G401.6 (cell line): ENCODE data around the gene RAB40C.

ENCODE experiments used
- FAIRE-seq: peaks from 2 replicates; lab custom pipeline; 2012; peaks lifted over from hg19 to GRCh38; lab: Jason Lieb, UNC

RAB40C gene

DNA sequence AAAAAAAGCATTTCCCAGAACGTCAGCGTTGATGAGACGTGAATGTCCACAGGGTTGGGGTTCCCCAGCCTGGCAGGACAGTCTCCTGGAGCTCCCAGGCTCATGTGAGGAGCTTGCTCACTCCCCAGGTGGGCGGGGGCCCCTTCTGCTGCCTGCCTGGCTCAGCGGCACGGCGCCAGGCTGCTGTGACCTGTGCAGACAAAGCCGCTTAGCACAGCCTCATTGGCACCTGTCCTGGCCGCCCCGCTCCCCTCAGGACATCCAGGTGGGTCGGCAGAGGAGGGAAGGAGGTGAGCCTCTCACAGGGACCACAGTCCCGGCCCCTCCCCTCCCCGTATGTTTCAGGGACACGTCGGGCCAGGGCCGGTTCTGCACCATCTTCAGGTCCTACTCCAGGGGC lies 28.0 kb downstream of the RAB40C start:
- no peak for FAIRE-seq

- FAIRE-seq, result no peak
Measured at GRCh38 chr16:619476-620100, 29.7 kb downstream of the RAB40C start.

DNA sequence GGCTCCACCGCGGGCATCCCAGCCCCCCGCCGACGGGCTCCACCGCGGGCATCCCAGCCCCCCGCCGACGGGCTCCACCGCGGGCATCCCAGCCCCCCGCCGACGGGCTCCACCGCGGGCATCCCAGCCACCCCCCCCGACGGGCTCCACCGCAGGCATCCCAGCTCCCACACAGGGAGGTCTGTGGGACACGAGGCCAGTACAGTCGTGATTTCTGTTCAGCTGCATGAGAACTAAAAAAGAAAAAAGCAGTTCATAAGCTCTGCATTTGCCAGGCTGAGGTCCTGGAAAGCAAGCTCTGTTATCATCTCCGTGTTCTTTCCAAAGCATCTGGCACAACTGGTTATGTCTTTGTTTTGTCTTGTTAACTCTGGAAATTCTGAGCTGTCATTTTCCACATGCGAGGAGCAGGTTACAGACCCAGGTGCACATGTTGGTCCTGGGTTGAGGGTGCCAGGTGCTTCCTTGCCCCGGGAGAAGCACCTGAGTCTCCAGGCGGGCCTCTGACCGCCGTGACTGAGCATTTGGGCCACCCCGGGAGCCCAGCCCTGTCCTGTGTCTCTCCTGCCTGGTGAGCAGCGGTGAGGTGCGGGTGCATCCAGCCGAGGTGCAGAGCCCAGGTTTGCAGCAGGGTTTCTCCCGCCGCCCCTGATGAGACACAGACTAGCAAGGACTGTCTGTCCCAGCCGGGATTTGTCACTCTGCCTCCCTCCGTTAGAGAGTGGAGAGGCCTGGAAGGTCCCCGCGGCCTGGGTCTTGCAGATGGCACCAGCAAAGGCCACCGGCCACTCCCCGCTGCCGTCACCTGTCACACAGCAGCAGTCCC lies 31.0 kb downstream of the RAB40C start:
- no peak for FAIRE-seq

DNA sequence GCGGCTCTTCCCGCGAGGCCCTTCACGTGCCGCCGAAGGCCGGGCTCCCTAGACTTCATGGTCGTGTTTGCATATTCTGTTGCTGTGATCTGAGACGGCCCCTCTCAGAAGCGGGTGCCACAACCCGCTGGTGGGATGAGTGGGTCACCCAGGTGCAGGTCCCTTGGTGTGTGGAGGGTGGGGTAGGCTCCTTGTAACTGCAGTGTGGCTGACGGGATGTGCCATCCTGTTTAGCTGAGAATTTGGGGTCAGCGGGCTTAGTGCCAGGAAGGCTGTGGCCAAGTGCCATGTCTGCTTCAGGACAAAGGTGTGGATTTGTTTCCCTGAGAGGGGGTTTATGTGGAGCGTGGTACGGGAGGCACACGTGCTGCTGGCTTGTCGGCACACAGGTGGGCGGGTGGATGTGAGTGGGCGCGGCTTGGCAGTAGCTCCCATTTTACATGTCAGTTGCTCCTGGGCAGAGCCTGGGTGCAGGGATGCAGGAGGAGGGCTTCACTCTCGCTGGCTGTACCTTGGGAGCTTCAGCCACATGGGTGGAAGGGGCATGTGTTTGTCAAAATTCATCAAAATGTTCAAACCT lies 31.8 kb downstream of the RAB40C start:
- FAIRE-seq, result no peak

GRCh38 chr16:622920-623280 lies 33.0 kb downstream of the RAB40C start:
- no peak for FAIRE-seq

GRCh38 chr16:624526-625070 lies 34.7 kb downstream of the RAB40C start:
- FAIRE-seq, result no peak

DNA sequence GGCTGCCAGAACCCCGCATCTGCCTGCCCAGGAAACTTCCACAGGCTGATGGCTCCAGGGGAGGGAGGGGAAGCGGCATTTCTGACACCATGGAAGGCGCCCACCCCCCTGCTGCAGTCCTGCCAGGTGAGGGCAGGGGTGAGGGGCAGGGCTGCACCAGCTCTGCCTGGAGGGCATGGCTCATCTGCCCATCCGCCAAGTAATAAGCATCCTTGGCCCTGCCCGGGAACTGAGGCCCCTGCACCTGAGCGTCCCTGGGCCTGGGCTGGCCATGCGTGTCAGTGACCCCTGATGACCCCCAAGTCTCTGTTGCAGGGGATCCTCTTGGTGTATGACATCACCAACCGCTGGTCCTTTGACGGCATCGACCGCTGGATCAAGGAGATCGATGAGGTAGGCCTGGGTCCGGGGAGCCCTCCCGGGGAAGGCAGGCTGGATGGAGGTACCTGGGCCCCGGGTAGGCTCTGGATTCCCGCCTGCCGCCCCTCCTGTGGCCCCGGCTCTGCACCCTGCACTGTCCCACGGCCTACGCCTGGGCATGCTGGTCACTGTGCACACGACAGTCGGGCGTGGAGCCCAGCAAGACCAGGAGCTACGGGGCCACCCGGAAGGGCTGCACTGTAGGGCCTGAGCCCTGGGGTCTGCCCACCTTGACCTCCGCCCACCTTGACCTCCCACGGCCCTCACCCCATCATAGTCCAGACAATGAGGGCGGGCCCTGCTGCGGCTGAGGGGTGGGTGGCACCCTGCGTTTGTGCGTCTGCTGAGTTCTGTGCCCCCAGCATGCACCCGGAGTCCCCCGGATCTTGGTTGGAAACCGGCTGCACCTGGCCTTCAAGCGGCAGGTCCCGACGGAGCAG lies 35.5 kb downstream of the RAB40C start:
- FAIRE-seq, result no peak

DNA sequence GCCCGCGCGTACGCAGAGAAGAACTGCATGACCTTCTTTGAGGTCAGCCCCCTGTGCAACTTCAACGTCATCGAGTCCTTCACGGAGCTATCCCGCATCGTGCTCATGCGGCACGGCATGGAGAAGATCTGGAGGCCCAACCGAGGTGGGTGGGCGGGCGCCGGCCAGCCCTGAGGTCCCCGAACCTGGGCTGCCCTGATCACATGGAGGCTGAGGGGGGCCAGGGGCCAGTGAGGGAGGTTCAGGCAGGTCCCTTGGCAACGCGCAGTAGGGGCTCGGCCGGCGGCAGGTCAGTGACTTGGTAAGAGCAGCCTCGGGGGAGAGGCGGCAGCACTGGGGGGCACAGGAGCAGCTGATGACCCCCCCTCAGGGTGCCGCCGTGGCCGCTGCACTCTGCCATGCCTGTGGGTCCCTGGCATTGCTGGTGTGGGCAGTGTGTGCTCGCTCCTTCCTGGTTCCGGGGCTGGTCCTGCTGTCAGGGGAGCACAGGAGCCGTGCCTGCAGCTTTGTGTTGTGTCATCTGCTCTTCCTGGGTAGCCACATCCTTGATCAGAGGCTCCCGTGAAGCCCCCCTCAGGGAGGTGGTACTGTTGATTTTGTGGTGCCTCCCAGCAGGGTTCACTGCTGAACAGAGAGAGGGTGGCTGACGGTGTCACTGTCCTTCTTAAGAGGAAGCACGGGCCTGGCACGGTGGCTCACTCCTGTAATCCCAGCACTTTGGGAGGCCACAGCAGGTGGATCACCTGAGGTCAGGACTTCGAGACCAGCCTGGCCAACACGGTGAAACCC lies 36.3 kb downstream of the RAB40C start:
- no peak for FAIRE-seq

GRCh38 chr16:626787-627453 lies 37.1 kb downstream of the RAB40C start:
- no peak for FAIRE-seq

GRCh38 chr16:627454-628239 lies 37.8 kb downstream of the RAB40C start:
- no peak for FAIRE-seq

- no peak for FAIRE-seq
Measured at GRCh38 chr16:628321-629061, 38.6 kb downstream of the RAB40C start.

GRCh38 chr16:629185-629832 lies 39.4 kb downstream of the RAB40C start:
- no peak for FAIRE-seq

DNA sequence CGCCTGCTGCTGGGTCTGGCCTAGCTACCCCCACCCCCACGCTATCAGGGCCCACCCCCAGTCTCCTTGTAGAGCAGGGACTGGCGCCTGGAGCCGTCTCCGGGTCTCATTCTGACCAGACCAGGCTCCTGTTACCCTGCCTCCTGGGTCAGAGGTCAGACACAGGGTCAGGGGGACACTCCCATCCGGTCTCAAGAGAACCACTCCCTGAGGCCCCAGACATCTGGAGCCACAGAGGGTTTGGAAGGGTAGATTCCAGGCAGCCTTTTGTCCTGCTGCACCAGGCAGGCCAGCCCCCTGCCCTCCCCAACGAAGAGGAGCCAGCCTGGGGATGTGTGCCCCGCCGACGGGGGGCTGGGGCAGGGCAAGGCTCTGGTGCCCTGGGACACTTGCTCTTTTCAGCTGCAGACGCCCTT lies 40.0 kb downstream of the RAB40C start:
- no peak for FAIRE-seq

GRCh38 chr16:630249-630814 lies 40.5 kb downstream of the RAB40C start:
- no peak for FAIRE-seq

GRCh38 chr16:630815-631405 lies 41.0 kb downstream of the RAB40C start, which contains the start of gene WFIKKN1:
Gene WFIKKN1, plus strand, starts transcription at chr16:630985. Its CDS starts 269 bp downstream, at chr16:631254.
- no peak for FAIRE-seq

DNA sequence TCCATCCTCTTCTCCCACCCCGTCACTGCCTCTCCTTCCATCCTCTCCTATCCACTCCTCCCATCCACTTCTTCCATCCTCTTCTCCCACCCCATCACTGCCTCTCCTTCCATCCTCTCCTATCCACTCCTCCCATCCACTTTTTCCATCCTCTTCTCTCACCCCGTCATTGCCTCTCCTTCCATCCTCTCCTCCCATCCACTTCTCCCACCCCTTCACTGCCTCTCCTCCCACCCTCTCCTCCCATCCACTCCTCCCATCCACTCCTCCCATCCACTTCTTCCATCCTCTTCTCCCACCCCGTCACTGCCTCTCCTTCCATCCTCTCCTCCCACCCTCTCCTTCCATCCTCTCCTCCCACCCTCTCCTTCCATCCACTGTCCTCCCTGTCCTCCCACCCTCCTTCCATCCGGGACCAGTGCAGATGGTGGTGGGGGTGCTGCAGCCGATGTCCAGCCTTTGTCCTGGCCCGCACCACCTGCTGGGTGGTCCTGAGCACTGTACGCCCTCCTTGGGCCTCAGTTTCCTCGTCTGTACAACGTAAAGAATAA lies 42.0 kb downstream of the RAB40C start:
- no peak for FAIRE-seq

GRCh38 chr16:632486-633335 lies 42.8 kb downstream of the RAB40C start:
- no peak for FAIRE-seq
